Endodermal cell (in vitro differentiated cells): Measurements from ENCODE around the gene CYCS. TPM values are rescaled to one million over a fixed set of nuclear protein-coding genes. Genes with fewer than 3 reads are reported as not detected.
"Not testable (repeated sequence)": the region's sequence is repeated elsewhere in the genome, so short reads cannot be mapped to it uniquely, and the experiment has no call there.

Experiments used
- DNase-seq: peaks from one replicate; pipeline ENCODE4 v3.0.0-alpha.2; 2017
- H3K27ac ChIP-seq: 2 replicates; pipeline ENCODE4 v1.5.1; 2013; ENCODE audit warnings: mild to moderate bottlenecking, low read depth, low read length, moderate library complexity
- H3K27me3 ChIP-seq: 2 replicates; pipeline ENCODE4 v1.6.1; 2013; ENCODE audit warnings: mild to moderate bottlenecking, low read length, moderate library complexity; ENCODE audit not compliant: insufficient read depth, control insufficient read depth, poor library complexity, severe bottlenecking
- H3K36me3 ChIP-seq: 2 replicates; pipeline ENCODE4 v1.7.0; 2013; ENCODE audit warnings: mild to moderate bottlenecking, low read length, moderate library complexity; ENCODE audit not compliant: control insufficient read depth, insufficient read depth
- H3K4me1 ChIP-seq: one replicate; pipeline ENCODE4 v1.7.0; 2013; ENCODE audit warnings: low read length; ENCODE audit not compliant: control insufficient read depth, insufficient read depth
- H3K4me3 ChIP-seq: 2 replicates; pipeline ENCODE4 v1.5.1; 2013; ENCODE audit warnings: mild to moderate bottlenecking, low read length, moderate library complexity
- H3K9ac ChIP-seq: 2 replicates; pipeline ENCODE4 v1.6.1; 2013; ENCODE audit warnings: mild to moderate bottlenecking, low read length, moderate library complexity; ENCODE audit not compliant: poor library complexity, severe bottlenecking; ENCODE audit errors: extremely low read depth
- H3K9me3 ChIP-seq: 2 replicates; pipeline ENCODE4 v1.6.1; 2013; ENCODE audit warnings: mild to moderate bottlenecking, low read length, moderate library complexity; ENCODE audit not compliant: control insufficient read depth
- H3K27ac Mint-ChIP-seq: 2 replicates; pipeline ENCODE4 v1.8.0; 2020; ENCODE audit warnings: mixed read lengths
- H3K27me3 Mint-ChIP-seq: 2 replicates; pipeline ENCODE4 v1.8.0; 2021; ENCODE audit warnings: mild to moderate bottlenecking, mixed read lengths; ENCODE audit not compliant: insufficient read depth
- H3K36me3 Mint-ChIP-seq: 2 replicates; pipeline ENCODE4 v1.8.0; 2020; ENCODE audit warnings: low read depth, mixed read lengths
- H3K4me1 Mint-ChIP-seq: 2 replicates; pipeline ENCODE4 v1.8.0; 2020; ENCODE audit warnings: mixed read lengths
- H3K4me3 Mint-ChIP-seq: 2 replicates; pipeline ENCODE4 v1.8.0; 2020; ENCODE audit warnings: mild to moderate bottlenecking, moderate library complexity, mixed read lengths
- H3K9me3 Mint-ChIP-seq: 2 replicates; pipeline ENCODE4 v1.8.0; 2020; ENCODE audit warnings: mild to moderate bottlenecking, mixed read lengths
- WGBS, 2 experiments: methylation state at CpG; one replicate each; pipeline versions ENCODE4 v1.1.5 to v1.1.7; 2013; ENCODE audit warnings: missing lambda C conversion rate in 2 of 2, mixed read lengths in 1 of 2; ENCODE audit not compliant: insufficient coverage in 1 of 2, insufficient read length in 1 of 2; 5-methylcytosine and 5-hydroxymethylcytosine counted together
- total RNA-seq, 2 donors: library from RNA; stranded (reverse); fragmentation: NEBNext Ultra II Directional in 1 of 2; extraction: Animal tissue kit (Norgen Biotek cat#: 25700) in 1 of 2; gene quantifications; 2 replicates in 1 of 2; 3 replicates in 1 of 2; pipeline ENCODE4 v1.2.1, GENCODE V29; 2021
- TF ChIP-seq, protein P1 (sequence below): fragments of 200-600 bp; sonication (generic); conservative IDR thresholded peaks from 2 replicates; pipeline ENCODE4 v1.5.0; 2021; ENCODE audit warnings: antibody characterized with exemption, mild to moderate bottlenecking

CYCS gene
- total RNA-seq, 2 donors from 2014 or later: 118 to 126 TPM

DNA sequence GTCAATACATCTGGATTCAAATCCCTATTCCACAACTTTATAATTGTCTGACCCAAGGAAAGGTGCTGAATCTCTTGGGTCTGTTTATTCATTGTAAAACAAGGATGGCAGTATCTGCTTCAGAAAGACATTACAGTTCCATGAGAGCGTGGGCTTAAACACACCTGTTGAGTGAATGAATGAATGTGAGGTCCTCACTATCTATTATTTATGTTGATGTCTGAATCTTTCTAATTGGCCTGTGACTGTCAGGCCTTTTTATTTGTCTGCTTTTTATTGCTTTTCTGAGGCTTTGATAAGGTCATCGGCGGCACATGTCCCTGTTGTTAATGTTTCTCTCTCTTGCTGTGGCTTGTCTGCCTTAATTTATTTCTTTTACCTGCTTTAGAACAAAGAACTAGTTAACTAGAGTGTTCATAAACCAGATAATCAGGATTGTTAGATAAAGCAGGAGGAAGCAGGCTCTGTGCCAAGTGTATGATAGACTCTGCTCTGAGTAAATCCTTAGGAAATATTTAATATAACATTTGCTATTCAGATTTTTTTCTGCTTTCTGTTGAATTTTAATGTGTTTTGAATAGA is 42.3 kb upstream of the CYCS start:
- H3K36me3 ChIP-seq: peaks cover 11% of the 10 kb centered on the region
- no peak overlapping the region for H3K4me3 ChIP-seq
- DNase-seq: no peak
- H3K27ac ChIP-seq: no peak overlapping the region
- peaks cover 17% of the 10 kb centered on the region for H3K4me1 Mint-ChIP-seq
- no peak overlapping the region for H3K4me3 Mint-ChIP-seq
- TF ChIP-seq, protein P1, sequence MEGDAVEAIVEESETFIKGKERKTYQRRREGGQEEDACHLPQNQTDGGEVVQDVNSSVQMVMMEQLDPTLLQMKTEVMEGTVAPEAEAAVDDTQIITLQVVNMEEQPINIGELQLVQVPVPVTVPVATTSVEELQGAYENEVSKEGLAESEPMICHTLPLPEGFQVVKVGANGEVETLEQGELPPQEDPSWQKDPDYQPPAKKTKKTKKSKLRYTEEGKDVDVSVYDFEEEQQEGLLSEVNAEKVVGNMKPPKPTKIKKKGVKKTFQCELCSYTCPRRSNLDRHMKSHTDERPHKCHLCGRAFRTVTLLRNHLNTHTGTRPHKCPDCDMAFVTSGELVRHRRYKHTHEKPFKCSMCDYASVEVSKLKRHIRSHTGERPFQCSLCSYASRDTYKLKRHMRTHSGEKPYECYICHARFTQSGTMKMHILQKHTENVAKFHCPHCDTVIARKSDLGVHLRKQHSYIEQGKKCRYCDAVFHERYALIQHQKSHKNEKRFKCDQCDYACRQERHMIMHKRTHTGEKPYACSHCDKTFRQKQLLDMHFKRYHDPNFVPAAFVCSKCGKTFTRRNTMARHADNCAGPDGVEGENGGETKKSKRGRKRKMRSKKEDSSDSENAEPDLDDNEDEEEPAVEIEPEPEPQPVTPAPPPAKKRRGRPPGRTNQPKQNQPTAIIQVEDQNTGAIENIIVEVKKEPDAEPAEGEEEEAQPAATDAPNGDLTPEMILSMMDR: no peak
- no peak overlapping the region for H3K27ac Mint-ChIP-seq
- no peaks in the 10 kb centered on the region for H3K9me3 Mint-ChIP-seq
- peaks cover 7% of the 10 kb centered on the region for H3K9me3 ChIP-seq
- WGBS, 2 experiments: 91 to 97% methylated on average over 3 of the region's 3 CpGs
- no peak overlapping the region for H3K9ac ChIP-seq
- H3K36me3 Mint-ChIP-seq: peaks cover 7% of the 10 kb centered on the region
- H3K27me3 ChIP-seq: no peaks in the 10 kb centered on the region
- peaks cover 9% of the 10 kb centered on the region for H3K4me1 ChIP-seq
- H3K27me3 Mint-ChIP-seq: no peaks in the 10 kb centered on the region

DNA sequence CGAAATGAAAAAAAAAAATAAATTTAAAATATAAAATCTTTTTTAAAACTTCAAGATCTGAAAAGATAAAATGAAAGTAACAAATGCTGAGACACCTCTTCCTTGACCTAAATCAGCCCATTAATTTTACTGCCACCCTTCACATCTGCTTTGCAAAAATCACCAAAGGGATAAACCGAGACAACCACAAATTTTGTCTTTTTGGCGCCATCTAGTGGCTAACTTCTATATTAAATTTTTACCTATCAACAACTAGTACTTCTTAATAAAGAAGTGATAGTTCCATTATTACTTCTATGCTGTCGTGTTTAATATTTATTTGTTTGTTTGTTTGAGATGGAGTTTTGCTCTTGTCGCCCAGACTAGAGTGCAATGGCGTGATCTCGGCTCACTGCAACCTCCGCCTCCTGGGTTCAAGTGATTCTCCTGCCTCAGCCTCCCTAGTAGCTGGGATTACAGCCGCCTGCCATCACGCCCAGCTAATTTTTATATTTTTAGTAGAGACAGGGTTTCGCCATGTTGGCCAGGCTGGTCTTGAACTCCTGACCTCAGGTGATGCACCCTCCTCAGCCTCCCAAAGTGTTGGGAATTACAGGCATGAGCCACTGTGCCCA is 35.0 kb upstream of the CYCS start:
- WGBS, 2 experiments: 36 to 52% methylated on average over 4 to 10 of the region's 11 CpGs
- not testable (repeated sequence) for H3K27me3 ChIP-seq, H3K27me3 Mint-ChIP-seq, H3K9ac ChIP-seq, H3K9me3 Mint-ChIP-seq, DNase-seq, H3K27ac Mint-ChIP-seq, H3K27ac ChIP-seq, H3K4me3 ChIP-seq, H3K9me3 ChIP-seq, H3K36me3 Mint-ChIP-seq, H3K4me3 Mint-ChIP-seq, H3K4me1 Mint-ChIP-seq, H3K4me1 ChIP-seq
- TF ChIP-seq, protein P1: peak; percentile 76
- peaks cover 21% of the 10 kb centered on the region for H3K36me3 ChIP-seq

DNA sequence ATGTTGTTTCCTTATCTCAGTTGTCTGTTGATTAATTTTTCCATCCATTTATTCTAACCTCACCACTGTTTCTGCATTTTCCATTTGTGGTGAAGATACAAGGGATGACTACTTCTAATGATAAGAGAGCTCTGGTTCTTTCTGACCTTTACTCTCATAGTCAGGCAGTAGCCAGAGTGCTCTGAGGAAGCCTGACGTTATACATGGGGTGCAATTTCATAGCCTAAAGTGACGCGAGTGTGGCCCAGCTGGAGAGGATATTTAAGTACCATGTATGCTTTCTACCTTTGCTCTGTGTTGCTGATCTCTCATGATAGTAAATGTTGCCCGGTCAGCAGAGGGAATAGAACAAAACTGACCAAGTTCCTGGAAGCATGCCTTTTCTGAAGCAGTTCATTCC is 33.9 kb upstream of the CYCS start:
- Mint-ChIP-seq H3K4me1 (no peaks in the 10 kb centered on the region), H3K9me3 (no peaks in the 10 kb centered on the region), H3K27ac (no peak overlapping the region), H3K27me3 (no peaks in the 10 kb centered on the region), H3K4me3 (no peak overlapping the region), H3K36me3 (peaks cover 3% of the 10 kb centered on the region)
- H3K27ac ChIP-seq: no peak overlapping the region
- no peaks in the 10 kb centered on the region for H3K4me1 ChIP-seq
- H3K27me3 ChIP-seq: no peaks in the 10 kb centered on the region
- TF ChIP-seq, protein P1: no peak
- H3K9ac ChIP-seq: no peak overlapping the region
- H3K36me3 ChIP-seq: peaks cover 21% of the 10 kb centered on the region
- 95 to 96% methylated on average over 4 of the region's 4 CpGs for WGBS, 2 experiments
- no peak for DNase-seq
- H3K9me3 ChIP-seq: no peaks in the 10 kb centered on the region
- H3K4me3 ChIP-seq: no peak overlapping the region
